DMS53 treated with DMSO at 0.1 percent for 48 hours (cell line): Measurements from ENCODE around the gene PIEZO2.
"Not testable (repeated sequence)": the region's sequence is repeated elsewhere in the genome, so short reads cannot be mapped to it uniquely, and the experiment has no call there.

Experiments
- DNase-seq: peaks from one replicate; lab custom pipeline; 2025; ENCODE audit not compliant: unreplicated experiment; lab: John Stamatoyannopoulos, UW

PIEZO2 gene

GRCh38 chr18:11149441-11150270 is at the start of gene PIEZO2:
TSS of gene PIEZO2 (minus strand) at chr18:11149569. CDS start at chr18:11148588, 981 bp downstream.
- DNase-seq = no peak

- no peak for DNase-seq
Observed at GRCh38 chr18:11183637-11184036, 34.3 kb upstream of the PIEZO2 start.

- DNase-seq = not testable (repeated sequence)
Observed at GRCh38 chr18:11181629-11182028, 32.3 kb upstream of the PIEZO2 start.

- DNase-seq = no peak
Observed at GRCh38 chr18:11179959-11180519, 30.7 kb upstream of the PIEZO2 start.

GRCh38 chr18:11178951-11179549 is 29.7 kb upstream of the PIEZO2 start:
- DNase-seq = no peak

GRCh38 chr18:11177382-11177781 is 28.0 kb upstream of the PIEZO2 start:
- DNase-seq = no peak

GRCh38 chr18:11176481-11176881 is 27.1 kb upstream of the PIEZO2 start:
- DNase-seq = no peak

GRCh38 chr18:11175266-11175979 is 26.1 kb upstream of the PIEZO2 start:
- no peak for DNase-seq

- DNase-seq = not testable (repeated sequence)
Observed at GRCh38 chr18:11174179-11174578, 24.8 kb upstream of the PIEZO2 start.

- no peak for DNase-seq
Observed at GRCh38 chr18:11167778-11168177, 18.4 kb upstream of the PIEZO2 start.

- no peak for DNase-seq
Observed at GRCh38 chr18:11165952-11166351, 16.6 kb upstream of the PIEZO2 start.

- DNase-seq = no peak
Observed at GRCh38 chr18:11165138-11165537, 15.8 kb upstream of the PIEZO2 start.

GRCh38 chr18:11163665-11164064 is 14.3 kb upstream of the PIEZO2 start:
- DNase-seq = no peak

- no peak for DNase-seq
Observed at GRCh38 chr18:11162889-11163288, 13.5 kb upstream of the PIEZO2 start.

- no peak for DNase-seq
Observed at GRCh38 chr18:11162462-11162861, 13.1 kb upstream of the PIEZO2 start.

GRCh38 chr18:11160313-11160712 is 10.9 kb upstream of the PIEZO2 start:
- DNase-seq = no peak

GRCh38 chr18:11159844-11160243 is 10.5 kb upstream of the PIEZO2 start:
- DNase-seq = no peak

- DNase-seq = no peak
Observed at GRCh38 chr18:11156978-11157377, 7.6 kb upstream of the PIEZO2 start.

- DNase-seq = no peak
Observed at GRCh38 chr18:11155034-11155759, 5.8 kb upstream of the PIEZO2 start.

GRCh38 chr18:11154368-11154989 is 5.1 kb upstream of the PIEZO2 start:
- peak; percentile 27 for DNase-seq
